ENCODE measurements around the gene MAP4K5.

DNA sequence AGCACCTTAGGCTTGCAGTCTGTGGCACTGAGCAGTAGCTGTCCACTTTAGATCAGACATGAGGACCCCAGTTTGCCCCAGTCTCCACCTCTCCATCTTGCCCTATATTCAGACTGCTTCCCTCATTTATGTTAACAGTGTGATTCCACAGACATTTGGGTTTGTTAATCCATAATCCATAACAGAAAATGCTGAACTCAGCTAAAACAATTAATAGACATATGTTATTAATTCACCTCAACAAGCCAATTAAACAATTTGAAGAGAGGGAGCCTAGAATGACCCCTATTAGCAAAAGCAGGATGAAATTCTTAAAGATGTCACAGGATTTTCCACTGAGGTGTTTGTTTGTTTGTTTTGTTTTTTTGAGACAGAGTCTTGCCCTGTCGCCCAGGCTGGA is 144.8 kb downstream of the MAP4K5 start:
- TF ChIP-seq, protein P1, sequence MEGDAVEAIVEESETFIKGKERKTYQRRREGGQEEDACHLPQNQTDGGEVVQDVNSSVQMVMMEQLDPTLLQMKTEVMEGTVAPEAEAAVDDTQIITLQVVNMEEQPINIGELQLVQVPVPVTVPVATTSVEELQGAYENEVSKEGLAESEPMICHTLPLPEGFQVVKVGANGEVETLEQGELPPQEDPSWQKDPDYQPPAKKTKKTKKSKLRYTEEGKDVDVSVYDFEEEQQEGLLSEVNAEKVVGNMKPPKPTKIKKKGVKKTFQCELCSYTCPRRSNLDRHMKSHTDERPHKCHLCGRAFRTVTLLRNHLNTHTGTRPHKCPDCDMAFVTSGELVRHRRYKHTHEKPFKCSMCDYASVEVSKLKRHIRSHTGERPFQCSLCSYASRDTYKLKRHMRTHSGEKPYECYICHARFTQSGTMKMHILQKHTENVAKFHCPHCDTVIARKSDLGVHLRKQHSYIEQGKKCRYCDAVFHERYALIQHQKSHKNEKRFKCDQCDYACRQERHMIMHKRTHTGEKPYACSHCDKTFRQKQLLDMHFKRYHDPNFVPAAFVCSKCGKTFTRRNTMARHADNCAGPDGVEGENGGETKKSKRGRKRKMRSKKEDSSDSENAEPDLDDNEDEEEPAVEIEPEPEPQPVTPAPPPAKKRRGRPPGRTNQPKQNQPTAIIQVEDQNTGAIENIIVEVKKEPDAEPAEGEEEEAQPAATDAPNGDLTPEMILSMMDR (IDR thresholded peaks at IDR 0.05), result no peak
- TF ChIP-seq POLR2A (IDR thresholded peaks at IDR 0.05) (no peak), POLR2AphosphoS5 (IDR thresholded peaks at IDR 0.05; ENCODE audit: insufficient read depth in 1 of 2, low read depth in 1 of 2) (no peak)

All from vagina (tissue), 2 donors.